Motor neuron (in vitro differentiated cells): ENCODE measurements around the gene M1AP. TPM values are rescaled to one million over a fixed set of nuclear protein-coding genes. Genes with fewer than 3 reads are reported as not detected.
A peak's percentile ranks its signal among the peaks of the same experiment; 100 is the strongest.

Experiments
- ATAC-seq, 8 experiments: fragments of 200-7000 bp; cut with Tn5 transposase; replicated peaks in 6 of 8; 2 replicates each; pipeline ENCODE4 v1.8.0; 2021; ENCODE audit warnings: mild to moderate bottlenecking in 8 of 8, moderate library complexity in 8 of 8
- H3K27ac ChIP-seq, 2 donors: fragments of 250-450 bp; sonication (Bioruptor Pico); 2 replicates each; pipeline ENCODE4 v1.9.0; 2021; ENCODE audit warnings: antibody characterized with exemption in 2 of 2, mild to moderate bottlenecking in 2 of 2, moderate library complexity in 1 of 2
- H3K4me1 ChIP-seq, 2 donors: fragments of 250-450 bp; sonication (Bioruptor Pico); replicated peaks in 1 of 2; 2 replicates each; pipeline ENCODE4 v1.6.1; 2021; ENCODE audit warnings: antibody characterized with exemption in 2 of 2, mild to moderate bottlenecking in 2 of 2, moderate library complexity in 1 of 2
- H3K4me3 ChIP-seq, 5 donors: fragments of 250-450 bp; sonication (Bioruptor Pico); 2 replicates each; pipeline ENCODE4 v1.9.0; 2021; ENCODE audit warnings: antibody characterized with exemption in 5 of 5, mild to moderate bottlenecking in 5 of 5, moderate library complexity in 4 of 5
- WGBS, 10 experiments: fragments of 450-650 bp; shearing (Covaris generic); methylation state at CpG; one replicate each; pipeline ENCODE4 v1.0.0; 2022; 5-methylcytosine and 5-hydroxymethylcytosine counted together
- in situ Hi-C, 9 experiments: fragments of 400-800 bp; cut with MboI; loops; one replicate each; pipeline ENCODE4 v1.15.0; 2021; ENCODE audit warnings: low sequenced_read_pairs in 9 of 9, low pct_unique_long_range_greater_than_20kb in 2 of 9; ENCODE audit not compliant: unreplicated experiment in 9 of 9
- total RNA-seq, 8 experiments: library from RNA; unstranded; fragments of 300-600 nt; gene quantifications; 2 replicates each; pipeline versions ENCODE4 v1.2.3 to v1.2.4, GENCODE V29; 2022

M1AP gene
- total RNA-seq, 8 experiments from 2014 or later = 0.08 to 0.50 (median 0.22) TPM; not detected in 3

DNA sequence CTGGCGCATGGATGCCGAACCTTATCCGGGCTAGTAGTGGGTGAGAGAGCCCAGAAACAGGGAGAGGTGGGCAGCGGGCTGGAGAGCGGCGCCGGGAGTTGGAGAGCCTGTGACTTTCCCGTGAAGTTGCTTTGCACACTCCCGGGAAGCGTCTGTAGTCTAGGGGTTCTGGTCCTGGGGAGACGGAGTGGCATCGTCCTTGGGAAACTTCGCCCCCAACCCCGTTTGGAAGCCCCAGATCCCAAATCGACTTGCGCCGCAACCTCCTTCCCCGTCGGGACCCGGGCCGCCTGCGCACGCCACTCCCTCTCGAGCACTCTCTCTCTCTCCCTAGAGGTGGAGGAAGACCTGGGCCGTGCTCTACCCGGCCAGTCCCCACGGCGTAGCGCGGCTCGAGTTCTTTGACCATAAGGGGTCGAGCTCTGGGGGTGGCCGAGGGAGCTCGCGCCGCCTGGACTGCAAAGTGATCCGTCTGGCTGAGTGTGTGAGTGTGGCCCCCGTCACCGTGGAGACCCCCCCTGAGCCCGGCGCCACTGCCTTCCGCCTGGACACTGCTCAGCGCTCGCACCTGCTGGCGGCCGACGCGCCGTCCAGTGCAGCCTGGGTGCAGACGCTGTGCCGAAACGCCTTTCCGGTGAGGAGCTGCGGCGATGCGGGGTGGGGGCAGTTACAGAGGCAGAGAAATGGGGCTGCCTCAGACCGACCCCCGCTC is 93.2 kb downstream of the M1AP start:
- ATAC-seq = peak; percentile 28 to 68 (median 33)
- in situ Hi-C loops = no loop called here
- Histone ChIP-seq H3K4me1 (peaks cover 10 to 15% of the 10 kb centered on the region in 2 donors), H3K4me3 (peak overlapping the region; percentile 61 to 99 (median 85)), H3K27ac (no peak overlapping the region)
- WGBS, 10 experiments = 0 to 4% (median 1%) methylated on average over 5 to 18 of the region's 58 CpGs; no CpG with 5 or more reads in 5 of the 10 experiments

DNA sequence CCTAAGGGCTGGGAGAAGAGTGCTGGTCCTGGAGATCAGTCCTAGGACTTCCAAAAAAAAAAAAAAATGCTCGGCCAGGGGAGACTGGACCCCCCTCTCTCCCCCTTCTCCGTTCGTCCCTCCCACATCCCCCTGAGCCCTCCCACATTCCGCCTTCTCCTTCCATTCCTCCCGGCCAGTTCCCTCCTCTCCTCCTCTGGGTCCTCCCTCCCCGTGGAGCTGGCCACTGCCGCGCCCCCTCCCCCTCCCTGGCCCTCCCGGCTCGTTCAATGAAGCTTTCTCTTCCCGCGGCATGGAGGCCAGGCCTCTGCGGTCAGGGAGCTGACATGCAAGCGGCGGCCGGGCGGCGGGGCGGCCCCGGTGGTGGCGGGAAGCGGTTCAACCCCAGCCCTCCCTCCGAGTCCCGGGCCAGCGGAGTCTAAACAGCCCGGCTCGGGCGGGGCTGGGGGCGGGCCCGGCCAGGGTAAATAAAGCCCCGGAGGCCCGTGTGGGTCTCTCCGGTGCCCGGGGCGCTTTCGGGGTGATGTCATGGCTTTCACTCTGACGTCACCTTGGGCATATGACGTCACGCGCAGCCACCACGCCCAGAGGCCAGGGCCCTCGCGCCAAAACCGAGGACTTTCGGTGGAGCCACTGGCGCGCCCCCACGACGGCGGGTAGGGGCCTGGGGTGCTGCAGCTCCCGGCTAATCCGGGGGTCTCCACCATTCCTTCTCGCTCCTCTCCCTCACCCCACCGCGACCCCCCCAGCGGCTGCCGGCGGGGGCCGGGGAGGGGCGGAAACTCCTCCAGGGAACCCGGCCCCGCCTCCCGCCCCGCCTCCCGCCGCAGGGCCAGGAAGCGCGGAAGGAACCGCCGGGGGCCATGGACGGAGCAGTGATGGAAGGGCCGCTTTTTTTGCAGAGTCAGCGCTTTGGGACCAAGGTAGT is 94.0 kb downstream of the M1AP start, which contains the start of the genes DOK1 and LOXL3:
TSS of gene DOK1 (plus strand) at position 829 of the 928 bp plus-strand sequence. CDS start at position 864, 35 bp downstream.
TSS of gene LOXL3 (minus strand) at position 51 of the 928 bp plus-strand sequence. CDS start 1,308 bp downstream, outside the sequence.
- Histone ChIP-seq H3K4me1 (peaks cover 10 to 19% of the 10 kb centered on the region in 2 donors), H3K27ac (peak within 1 kb of the TSS; percentile 81 to 84), H3K4me3 (peak within 1 kb of the TSS; percentile 61 to 99 (median 85))
- in situ Hi-C loops = no loop called here
- WGBS, 10 experiments = 0% methylated on average over 1 of the region's 73 CpGs; no CpG with 5 or more reads in 9 of the 10 experiments
- ATAC-seq = peak; percentile 68 to 83 (median 78)

- in situ Hi-C loops = no loop called here
- H3K4me1 ChIP-seq = peaks cover 10 to 20% of the 10 kb centered on the region in 2 donors
- peak in 5 of 8 experiments; percentile 39 to 53 (median 46) for ATAC-seq
Measured at GRCh38 chr2:74552914-74553811, 95.0 kb downstream of the M1AP start.

GRCh38 chr2:74551942-74552913 is 95.9 kb downstream of the M1AP start:
- in situ Hi-C loops = no loop called here
- WGBS, 10 experiments = 40 to 92% (median 69%) methylated on average over 1 to 11 of the region's 21 CpGs
- H3K4me3 ChIP-seq = peak overlapping the region; percentile 61 to 99 (median 85)

More at GRCh38 chr2:74552914-74553811, 95.0 kb downstream of the M1AP start:
- Histone ChIP-seq H3K27ac (peak overlapping the region; percentile 81 to 84), H3K4me3 (peak overlapping the region; percentile 61 to 99 (median 85))
- 0 to 68% (median 8%) methylated on average over 1 to 6 of the region's 27 CpGs for whole genome bisulfite sequencing, 10 experiments

DNA sequence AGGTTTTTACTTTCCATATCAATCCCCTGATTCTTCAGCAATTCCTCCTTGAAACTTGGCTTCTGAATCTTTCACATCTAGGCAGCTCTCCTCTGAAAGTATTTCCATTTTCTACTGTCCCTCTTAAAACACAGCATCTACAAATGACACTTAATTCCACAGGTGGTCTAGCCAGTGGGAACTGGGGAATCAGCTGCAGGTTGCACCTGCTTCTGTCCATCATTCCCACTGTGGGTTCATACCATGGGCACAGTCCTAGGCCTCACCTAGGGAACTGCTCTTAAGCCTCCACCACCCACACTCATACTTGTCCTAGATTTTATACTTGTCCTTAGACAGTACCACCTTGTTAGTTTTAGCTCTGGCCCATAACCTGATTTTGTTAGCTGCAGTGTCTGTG is 96.6 kb downstream of the M1AP start:
- H3K4me1 ChIP-seq = peaks cover 12 to 20% of the 10 kb centered on the region in 2 donors
- no peak for ATAC-seq
- no peak overlapping the region for H3K4me3 ChIP-seq
- H3K27ac ChIP-seq = no peak overlapping the region
- in situ Hi-C loops = no loop called here

More at GRCh38 chr2:74551942-74552913, 95.9 kb downstream of the M1AP start:
- ATAC-seq = no peak
- no peak overlapping the region for H3K27ac ChIP-seq
- peaks cover 12 to 20% of the 10 kb centered on the region in 2 donors for H3K4me1 ChIP-seq

DNA sequence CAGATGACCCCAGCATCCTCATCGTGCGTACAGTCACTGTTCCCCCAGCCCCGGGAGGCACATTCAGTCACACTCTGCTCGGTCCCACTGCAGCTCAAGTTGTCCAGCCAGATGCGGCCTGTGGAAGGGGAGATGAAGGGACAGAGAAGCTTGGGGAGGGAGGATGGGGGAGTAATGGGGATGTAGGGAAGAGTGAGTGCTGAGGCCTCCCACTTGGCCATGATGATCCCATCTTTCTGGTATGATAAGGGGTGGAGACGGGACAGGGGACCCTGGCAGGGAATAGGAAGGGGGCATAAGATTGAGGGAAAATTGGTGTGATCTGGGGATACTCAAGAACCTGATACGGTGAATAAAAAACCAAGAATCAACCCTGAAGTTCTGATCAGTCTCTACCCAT is 97.9 kb downstream of the M1AP start:
- in situ Hi-C loops = no loop called here
- no peak overlapping the region for H3K4me3 ChIP-seq
- no peak for ATAC-seq
- H3K27ac ChIP-seq = no peak overlapping the region
- 100% methylated on average over 1 of the region's 7 CpGs; no CpG with 5 or more reads in 8 of the 10 experiments for WGBS, 10 experiments
- H3K4me1 ChIP-seq = peaks cover 12 to 17% of the 10 kb centered on the region in 2 donors

GRCh38 chr2:74548900-74549826 is 99.0 kb downstream of the M1AP start:
- H3K4me1 ChIP-seq = peaks cover 12 to 17% of the 10 kb centered on the region in 2 donors
- H3K27ac ChIP-seq = no peak overlapping the region
- WGBS, 10 experiments = 0 to 65% (median 12%) methylated on average over 1 to 15 of the region's 85 CpGs; no CpG with 5 or more reads in 4 of the 10 experiments
- in situ Hi-C loops = no loop called here
- peak overlapping the region; percentile 22 to 34 (median 30) for H3K4me3 ChIP-seq
- ATAC-seq = peak; percentile 4 to 93 (median 42)

DNA sequence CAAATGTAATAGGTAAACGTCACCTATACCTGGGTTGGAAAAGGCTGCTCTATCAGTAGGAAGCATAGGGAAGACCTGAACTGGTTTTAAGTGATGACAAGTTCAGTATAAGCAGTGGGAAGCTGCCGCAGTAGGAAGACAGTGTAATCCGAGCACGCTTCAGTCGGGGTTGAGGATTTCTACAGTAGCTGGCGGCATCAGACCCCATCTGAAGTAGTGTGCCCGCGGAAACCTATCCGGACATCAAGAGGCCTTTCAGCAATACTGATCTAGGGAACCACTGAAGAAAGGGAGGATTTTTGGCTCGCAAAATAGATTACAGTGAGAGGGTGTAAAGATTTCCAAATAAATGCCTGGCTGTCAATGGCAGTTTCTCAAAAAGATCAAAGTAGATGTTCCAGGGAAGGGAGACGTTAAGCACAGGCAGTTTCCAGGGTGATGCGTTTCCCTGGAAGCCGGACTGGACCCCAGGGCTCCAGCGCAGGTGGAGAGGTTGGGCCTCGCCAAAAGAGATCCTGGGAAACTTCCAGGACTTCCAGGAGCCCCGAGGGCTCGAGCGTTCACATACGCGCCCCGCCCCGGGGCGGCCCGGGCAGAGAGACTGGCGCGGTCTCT is 99.7 kb downstream of the M1AP start:
- Histone ChIP-seq H3K4me1 (peaks cover 12 to 17% of the 10 kb centered on the region in 2 donors), H3K27ac (no peak overlapping the region), H3K4me3 (peak overlapping the region; percentile 22 to 34 (median 30))
- peak in 1 of 8 experiments; percentile 7 for ATAC-seq
- in situ Hi-C loops = no loop called here
- WGBS, 10 experiments = 3 to 100% (median 40%) methylated on average over 1 to 14 of the region's 26 CpGs

DNA sequence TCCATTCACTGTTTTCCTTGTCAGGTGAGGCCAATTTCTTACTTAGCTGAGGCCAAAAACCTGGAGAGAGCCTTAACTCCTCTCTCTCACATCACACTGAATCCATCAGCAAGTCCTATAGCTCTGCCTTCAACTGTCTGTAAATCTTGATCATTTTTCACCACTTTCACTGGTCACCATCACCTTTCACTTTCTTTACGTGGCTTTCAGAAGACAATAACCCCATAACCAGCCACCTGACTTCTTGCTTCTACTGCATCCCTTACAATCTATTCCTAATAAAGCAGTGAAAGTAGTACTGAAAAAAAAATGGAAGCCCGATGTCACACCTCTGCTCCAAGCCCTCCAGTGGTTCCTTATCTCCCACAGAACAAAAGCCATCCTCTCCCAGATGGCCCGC is 102.1 kb downstream of the M1AP start:
- Histone ChIP-seq H3K4me3 (no peak overlapping the region), H3K4me1 (peaks cover 3 to 6% of the 10 kb centered on the region in 2 donors), H3K27ac (no peak overlapping the region)
- in situ Hi-C loops = no loop called here
- no peak for ATAC-seq
- WGBS, 10 experiments = 53 to 100% (median 80%) methylated on average over 1 to 3 of the region's 3 CpGs; no CpG with 5 or more reads in 1 of the 10 experiments

DNA sequence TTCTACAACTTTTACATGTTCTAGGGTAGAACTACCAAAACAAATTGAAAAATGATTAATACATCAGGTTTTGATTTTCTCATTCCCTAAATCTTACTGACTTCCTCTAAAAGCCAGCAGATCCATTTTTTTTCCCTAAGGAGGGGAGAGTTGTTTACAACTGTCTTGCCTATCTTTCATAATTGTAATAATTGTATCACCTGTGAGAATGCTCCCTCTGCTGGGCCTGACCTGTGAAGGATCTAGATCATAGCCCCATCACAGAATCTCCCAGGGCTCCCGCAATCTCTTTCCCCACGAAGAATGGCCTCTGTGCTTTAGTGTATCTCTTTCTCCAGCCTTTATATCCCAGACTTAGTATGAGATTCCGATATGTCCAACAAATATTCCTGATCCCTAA is 103.5 kb downstream of the M1AP start:
- 70 to 90% (median 79%) methylated on average over 2 to 3 of the region's 3 CpGs; no CpG with 5 or more reads in 3 of the 10 experiments for WGBS, 10 experiments
- no peak for ATAC-seq
- Histone ChIP-seq H3K4me1 (peaks cover 3 to 6% of the 10 kb centered on the region in 2 donors), H3K4me3 (no peak overlapping the region), H3K27ac (no peak overlapping the region)
- in situ Hi-C loops = no loop called here
